HCT116 (cell line): ENCODE data around the gene CCDC106. TPM values are rescaled to one million over a fixed set of nuclear protein-coding genes. Genes with fewer than 3 reads are reported as not detected.

Source experiments
- ATAC-seq: fragments of 200-7000 bp; cut with Tn5 transposase; 2 replicates; pipeline ENCODE4 v1.9.1; 2020; ENCODE audit warnings: mild to moderate bottlenecking, moderate library complexity
- BruUV-seq: library from RNA; stranded (reverse); fragments of 400-500 nt; replicated peaks from 2 replicates; lab custom pipeline; 2021; lab: Mats Ljungman, UMichigan
- CTCF ChIA-PET: fragments of 300-600 bp; sonication (Branson Sonifier 250); formaldehyde crosslinking; loops from one replicate; lab custom pipeline; 2021; ENCODE audit warnings: antibody characterized with exemption; lab: Charles Lee
- POLR2A ChIA-PET: fragments of 300-600, 350-600 bp; sonication (Branson Sonifier 250); formaldehyde crosslinking; loops from one replicate; lab custom pipeline; 2021; ENCODE audit warnings: antibody characterized with exemption; lab: Charles Lee
- RAD21 ChIA-PET, 2 experiments: fragments of 300-600 bp; sonication (Branson Sonifier 250); formaldehyde crosslinking; loops; one replicate each; lab custom pipeline; 2023; ENCODE audit warnings: low total read pairs in 2 of 2; ENCODE audit not compliant: uncharacterized antibody in 2 of 2, unreplicated experiment in 2 of 2, low non-redundant PET in 1 of 2; lab: Charles Lee
- DNase-seq: peaks from one replicate; pipeline ENCODE4 v3.0.0-alpha.2; 2010; ENCODE audit warnings: low read depth, low spot score
- H2AFZ ChIP-seq: fragments of 200-600 bp; shearing (Covaris generic), sonication (generic); 2 replicates; pipeline ENCODE4 v1.6.1; 2017; ENCODE audit warnings: low read depth, mixed run types, mixed read lengths, antibody characterized with exemption, low read length; ENCODE audit not compliant: poor library complexity, severe bottlenecking
- H3K27ac ChIP-seq: 2 replicates; pipeline ENCODE4 v1.5.1; 2012; ENCODE audit warnings: low read depth, low read length
- H3K27me3 ChIP-seq: fragments of 200-600 bp; sonication (generic); 2 replicates; pipeline ENCODE4 v1.6.1; 2016; ENCODE audit warnings: mixed run types, low read length, mixed read lengths; ENCODE audit not compliant: insufficient read depth
- H3K36me3 ChIP-seq, 2 experiments: fragments of 200-500 bp in 1 of 2; fragments of 200-600 bp in 1 of 2; sonication (Bioruptor generic) in 1 of 2; sonication (generic) in 1 of 2; 2 replicates each; pipeline versions ENCODE4 v1.5.1 to v1.6.1; 2014 to 2016; ENCODE audit warnings: low read length in 2 of 2, inconsistent platforms in 1 of 2, mixed read lengths in 1 of 2, mixed run types in 1 of 2; ENCODE audit not compliant: insufficient read depth in 2 of 2, control insufficient read depth in 1 of 2
- H3K4me1 ChIP-seq, 2 experiments: fragments of 200-600 bp in 1 of 2; sonication (generic) in 1 of 2; 2 replicates each; pipeline versions ENCODE4 v1.5.1 to v1.6.1; 2012 to 2017; ENCODE audit warnings: low read length in 2 of 2, inconsistent platforms in 1 of 2, mild to moderate bottlenecking in 1 of 2, mixed read lengths in 1 of 2, mixed run types in 1 of 2, moderate library complexity in 1 of 2; ENCODE audit not compliant: insufficient read depth in 2 of 2, control insufficient read depth in 1 of 2
- H3K4me2 ChIP-seq: fragments of 200-600 bp; sonication (generic); 2 replicates; pipeline ENCODE4 v1.6.1; 2017; ENCODE audit warnings: mixed run types, low read length, mixed read lengths
- H3K4me3 ChIP-seq, 2 experiments: fragments of 200-600 bp in 1 of 2; sonication (generic) in 1 of 2; replicated peaks in 1 of 2; 2 replicates each; pipeline ENCODE4 v1.5.1; 2011 to 2016; ENCODE audit warnings: low read length in 2 of 2, control low read depth in 1 of 2, low read depth in 1 of 2, mild to moderate bottlenecking in 1 of 2, mixed read lengths in 1 of 2, mixed run types in 1 of 2
- H3K79me2 ChIP-seq: fragments of 200-600 bp; sonication (generic); 2 replicates; pipeline ENCODE4 v1.6.1; 2017; ENCODE audit warnings: mild to moderate bottlenecking, mixed run types, low read length, moderate library complexity, mixed read lengths; ENCODE audit not compliant: insufficient read depth
- H3K9ac ChIP-seq: fragments of 200-600 bp; sonication (generic); 2 replicates; pipeline ENCODE4 v1.6.1; 2016; ENCODE audit warnings: low read length, mixed read lengths
- H3K9me2 ChIP-seq: fragments of 200-600 bp; sonication (generic), shearing (Covaris generic); 2 replicates; pipeline ENCODE4 v1.6.1; 2017; ENCODE audit warnings: mixed run types, mild to moderate bottlenecking, moderate library complexity; ENCODE audit not compliant: insufficient read depth
- H3K9me3 ChIP-seq, 2 experiments: fragments of 200-500 bp in 1 of 2; fragments of 200-600 bp in 1 of 2; sonication (Bioruptor generic) in 1 of 2; sonication (generic) in 1 of 2; 2 replicates each; pipeline ENCODE4 v1.6.1; 2014 to 2017; ENCODE audit warnings: low read length in 2 of 2, mixed read lengths in 2 of 2, inconsistent platforms in 1 of 2, low read depth in 1 of 2, mild to moderate bottlenecking in 1 of 2, mixed run types in 1 of 2, moderate library complexity in 1 of 2; ENCODE audit not compliant: control insufficient read depth in 1 of 2, insufficient read depth in 1 of 2
- H4K20me1 ChIP-seq: fragments of 200-600 bp; sonication (generic), shearing (Covaris generic); 2 replicates; pipeline ENCODE4 v1.6.1; 2017; ENCODE audit warnings: mixed run types, mild to moderate bottlenecking, moderate library complexity; ENCODE audit not compliant: insufficient read depth
- EZH2 ChIP-seq: fragments of 200-600 bp; sonication (generic); IDR thresholded peaks from 2 replicates; pipeline ENCODE4 v1.6.1; 2017; ENCODE audit warnings: antibody characterized with exemption, mixed run types
- SRF ChIP-seq: IDR thresholded peaks from 2 replicates; pipeline ENCODE4 v1.6.1; 2012; ENCODE audit warnings: low read depth
- intact Hi-C: fragments of 100-400 bp; cut with micrococcal nuclease; formaldehyde crosslinking; loops from 2 replicates; pipeline ENCODE4 v1.10.0; 2022
- total RNA-seq: library from RNA; stranded (reverse); gene quantifications from one replicate; pipeline ENCODE4 v1.2.1, GENCODE V29; 2021; ENCODE audit not compliant: unreplicated experiment
- TF ChIP-seq, protein P1 (sequence below): IDR thresholded peaks from 2 replicates; pipeline ENCODE4 v1.6.1; 2012; ENCODE audit warnings: low read depth
- TF ChIP-seq, protein P2 (sequence below): IDR thresholded peaks from 2 replicates; pipeline ENCODE4 v1.6.1; 2011; ENCODE audit warnings: mild to moderate bottlenecking, low read length, moderate library complexity; ENCODE audit not compliant: insufficient replicate concordance; ENCODE audit errors: extremely low read depth
- TF ChIP-seq, protein P3 (sequence below): IDR thresholded peaks from 2 replicates; pipeline ENCODE4 v1.6.1; 2012

Gene CCDC106
- total RNA-seq, 1 experiment from 2014 or later: 1.0 TPM

DNA sequence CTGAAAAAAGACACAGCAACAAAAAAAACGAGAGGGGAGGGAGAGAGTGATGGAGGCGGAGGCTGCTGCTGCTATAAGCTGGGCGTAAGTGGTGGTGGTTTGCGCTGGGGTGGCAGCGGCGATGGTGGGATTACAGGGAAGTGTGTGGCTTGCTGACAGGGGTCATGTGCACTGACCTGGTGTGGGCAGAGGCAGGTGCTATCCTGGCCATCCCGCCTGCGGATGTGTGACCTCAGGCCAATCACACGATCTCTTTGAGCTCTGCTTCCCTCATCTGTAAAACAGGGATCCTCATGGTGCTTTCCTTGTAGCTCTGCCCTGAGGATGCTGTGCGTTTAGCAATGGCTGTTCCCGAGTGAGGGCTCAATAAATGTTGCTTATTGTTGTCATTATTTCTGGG, 10.5 kb upstream of the CCDC106 start:
- no peaks in the 10 kb centered on the region for H3K27me3 ChIP-seq
- intact Hi-C loops: loop anchor here (10.0 kb wide), 2 partner anchors 493 to 983 kb away; partner anchors contain the start of gene TNNT1
- CTCF ChIA-PET: interaction anchor here (1.9 kb wide), 1 partner anchor 17 kb away, joined by 7 read pairs; the partner anchor contains the start of gene U2AF2
- no peaks in the 10 kb centered on the region for H3K9me2 ChIP-seq
- no peak for TF ChIP-seq SRF
- TF ChIP-seq, protein P1, sequence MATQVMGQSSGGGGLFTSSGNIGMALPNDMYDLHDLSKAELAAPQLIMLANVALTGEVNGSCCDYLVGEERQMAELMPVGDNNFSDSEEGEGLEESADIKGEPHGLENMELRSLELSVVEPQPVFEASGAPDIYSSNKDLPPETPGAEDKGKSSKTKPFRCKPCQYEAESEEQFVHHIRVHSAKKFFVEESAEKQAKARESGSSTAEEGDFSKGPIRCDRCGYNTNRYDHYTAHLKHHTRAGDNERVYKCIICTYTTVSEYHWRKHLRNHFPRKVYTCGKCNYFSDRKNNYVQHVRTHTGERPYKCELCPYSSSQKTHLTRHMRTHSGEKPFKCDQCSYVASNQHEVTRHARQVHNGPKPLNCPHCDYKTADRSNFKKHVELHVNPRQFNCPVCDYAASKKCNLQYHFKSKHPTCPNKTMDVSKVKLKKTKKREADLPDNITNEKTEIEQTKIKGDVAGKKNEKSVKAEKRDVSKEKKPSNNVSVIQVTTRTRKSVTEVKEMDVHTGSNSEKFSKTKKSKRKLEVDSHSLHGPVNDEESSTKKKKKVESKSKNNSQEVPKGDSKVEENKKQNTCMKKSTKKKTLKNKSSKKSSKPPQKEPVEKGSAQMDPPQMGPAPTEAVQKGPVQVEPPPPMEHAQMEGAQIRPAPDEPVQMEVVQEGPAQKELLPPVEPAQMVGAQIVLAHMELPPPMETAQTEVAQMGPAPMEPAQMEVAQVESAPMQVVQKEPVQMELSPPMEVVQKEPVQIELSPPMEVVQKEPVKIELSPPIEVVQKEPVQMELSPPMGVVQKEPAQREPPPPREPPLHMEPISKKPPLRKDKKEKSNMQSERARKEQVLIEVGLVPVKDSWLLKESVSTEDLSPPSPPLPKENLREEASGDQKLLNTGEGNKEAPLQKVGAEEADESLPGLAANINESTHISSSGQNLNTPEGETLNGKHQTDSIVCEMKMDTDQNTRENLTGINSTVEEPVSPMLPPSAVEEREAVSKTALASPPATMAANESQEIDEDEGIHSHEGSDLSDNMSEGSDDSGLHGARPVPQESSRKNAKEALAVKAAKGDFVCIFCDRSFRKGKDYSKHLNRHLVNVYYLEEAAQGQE: no peak
- TF ChIP-seq, protein P2, sequence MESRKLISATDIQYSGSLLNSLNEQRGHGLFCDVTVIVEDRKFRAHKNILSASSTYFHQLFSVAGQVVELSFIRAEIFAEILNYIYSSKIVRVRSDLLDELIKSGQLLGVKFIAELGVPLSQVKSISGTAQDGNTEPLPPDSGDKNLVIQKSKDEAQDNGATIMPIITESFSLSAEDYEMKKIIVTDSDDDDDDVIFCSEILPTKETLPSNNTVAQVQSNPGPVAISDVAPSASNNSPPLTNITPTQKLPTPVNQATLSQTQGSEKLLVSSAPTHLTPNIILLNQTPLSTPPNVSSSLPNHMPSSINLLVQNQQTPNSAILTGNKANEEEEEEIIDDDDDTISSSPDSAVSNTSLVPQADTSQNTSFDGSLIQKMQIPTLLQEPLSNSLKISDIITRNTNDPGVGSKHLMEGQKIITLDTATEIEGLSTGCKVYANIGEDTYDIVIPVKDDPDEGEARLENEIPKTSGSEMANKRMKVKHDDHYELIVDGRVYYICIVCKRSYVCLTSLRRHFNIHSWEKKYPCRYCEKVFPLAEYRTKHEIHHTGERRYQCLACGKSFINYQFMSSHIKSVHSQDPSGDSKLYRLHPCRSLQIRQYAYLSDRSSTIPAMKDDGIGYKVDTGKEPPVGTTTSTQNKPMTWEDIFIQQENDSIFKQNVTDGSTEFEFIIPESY: no peak
- TF ChIP-seq EZH2: no peak
- TF ChIP-seq, protein P3, sequence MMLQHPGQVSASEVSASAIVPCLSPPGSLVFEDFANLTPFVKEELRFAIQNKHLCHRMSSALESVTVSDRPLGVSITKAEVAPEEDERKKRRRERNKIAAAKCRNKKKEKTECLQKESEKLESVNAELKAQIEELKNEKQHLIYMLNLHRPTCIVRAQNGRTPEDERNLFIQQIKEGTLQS: no peak
- TF ChIP-seq, all 23 proteins: peak for 0
- H2AFZ ChIP-seq: no peak overlapping the region
- H4K20me1 ChIP-seq: no peaks in the 10 kb centered on the region
- no peak overlapping the region for H3K4me3 ChIP-seq
- no peak overlapping the region for H3K27ac ChIP-seq
- ChIA-PET POLR2A (no interaction called here), RAD21 (no interaction called here)
- peaks cover 26 to 55% of the 10 kb centered on the region in 2 experiments for H3K4me1 ChIP-seq
- no peak overlapping the region for H3K9ac ChIP-seq
- ATAC-seq (no peak), DNase-seq (no peak)
- 0 out of 4 replicates have a peak, but pooled peaks cover 0 to 3% of the 10 kb centered on the region in 2 experiments for H3K36me3 ChIP-seq
- H3K4me2 ChIP-seq: no peak overlapping the region
- H3K79me2 ChIP-seq: peaks cover 60% of the 10 kb centered on the region
- no TSS peak for BruUV-seq
- H3K9me3 ChIP-seq: no peaks in the 10 kb centered on the region
